OCI-LY3 (cell line): ENCODE measurements around the gene CLPSL1.

Experiments used
- H2AFZ ChIP-seq: fragments of 200-600, 300-600 bp; shearing (Covaris generic); 2 replicates; pipeline ENCODE4 v1.6.0; 2014; ENCODE audit warnings: antibody characterized with exemption, low read depth, low read length
- H3K27ac ChIP-seq: fragments of 200-600, 300-600 bp; sonication (generic); 2 replicates; pipeline ENCODE4 v1.5.1; 2014; ENCODE audit warnings: mild to moderate bottlenecking, low read length, moderate library complexity, mixed read lengths
- H3K27me3 ChIP-seq: fragments of 200-600, 300-600 bp; sonication (generic); 2 replicates; pipeline ENCODE4 v1.6.1; 2014; ENCODE audit warnings: low read depth, low read length, mixed read lengths
- H3K36me3 ChIP-seq: fragments of 200-600, 300-600 bp; sonication (generic); replicated peaks from 2 replicates; pipeline ENCODE3; 2014; ENCODE audit warnings: low read depth, low read length, mixed read lengths
- H3K4me1 ChIP-seq: fragments of 300-600, 200-600 bp; sonication (generic); 2 replicates; pipeline ENCODE4 v1.6.1; 2014; ENCODE audit warnings: low read length, mixed read lengths
- H3K4me2 ChIP-seq: fragments of 200-600, 300-600 bp; sonication (generic); 2 replicates; pipeline ENCODE4 v1.6.1; 2014; ENCODE audit warnings: low read length, mixed read lengths
- H3K4me3 ChIP-seq: fragments of 300-600, 200-600 bp; sonication (generic); 2 replicates; pipeline ENCODE4 v1.5.1; 2014; ENCODE audit warnings: antibody characterized with exemption, mild to moderate bottlenecking, low read length, moderate library complexity
- H3K79me2 ChIP-seq: fragments of 300-600, 200-600 bp; shearing (Covaris generic); 2 replicates; pipeline ENCODE4 v1.6.1; 2014; ENCODE audit warnings: mild to moderate bottlenecking, low read length, mixed read lengths
- H3K9ac ChIP-seq: fragments of 300-600, 200-600 bp; shearing (Covaris generic); 2 replicates; pipeline ENCODE4 v1.6.0; 2014; ENCODE audit warnings: mild to moderate bottlenecking, low read length, moderate library complexity
- H3K9me3 ChIP-seq: fragments of 200-600, 300-600 bp; shearing (Covaris generic); 2 replicates; pipeline ENCODE4 v1.6.1; 2014; ENCODE audit warnings: low read length, mixed read lengths; ENCODE audit not compliant: insufficient read depth
- H4K20me1 ChIP-seq: fragments of 200-600, 300-600 bp; sonication (generic); 2 replicates; pipeline ENCODE4 v1.6.1; 2016; ENCODE audit warnings: low read length, mixed read lengths; ENCODE audit not compliant: insufficient read depth
- EZH2phosphoT487 ChIP-seq: fragments of 200-600 bp; shearing (Covaris generic); IDR thresholded peaks from 2 replicates; pipeline ENCODE4 v1.6.1; 2018; ENCODE audit warnings: antibody characterized with exemption, mixed run types, low read depth
- TF ChIP-seq, protein P1 (sequence below): fragments of 200-600, 300-600 bp; sonication (generic); IDR thresholded peaks from 2 replicates; pipeline ENCODE4 v1.5.1; 2014; ENCODE audit warnings: antibody characterized with exemption, low read length, low read depth

CLPSL1 gene

DNA sequence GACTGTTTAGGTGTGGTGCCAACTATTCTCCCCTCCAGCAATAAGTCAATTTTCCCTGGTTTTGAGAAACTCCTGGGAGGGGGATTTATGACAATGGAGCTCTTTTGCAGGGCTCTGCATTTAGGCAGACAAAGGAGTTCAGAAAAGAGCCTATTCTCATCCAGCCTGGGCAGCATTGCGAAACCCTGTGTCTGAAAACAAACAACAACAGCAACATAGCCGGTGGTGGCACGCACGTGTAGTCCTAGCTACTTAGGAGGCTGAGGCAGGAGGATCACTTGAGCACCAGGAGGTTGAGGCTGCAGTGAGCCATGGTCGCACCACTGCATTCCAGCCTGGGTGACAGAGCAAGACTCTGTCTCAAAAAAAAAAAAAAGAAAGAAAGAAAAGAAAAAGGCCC lies 9.9 kb downstream of the CLPSL1 start:
- no peak overlapping the region for H2AFZ ChIP-seq
- no peaks in the 10 kb centered on the region for H3K9me3 ChIP-seq
- H3K9ac ChIP-seq, result no peak overlapping the region
- H3K36me3 ChIP-seq, result no peaks in the 10 kb centered on the region
- H3K4me2 ChIP-seq, result no peak overlapping the region
- TF ChIP-seq EZH2phosphoT487, result no peak
- TF ChIP-seq, protein P1, sequence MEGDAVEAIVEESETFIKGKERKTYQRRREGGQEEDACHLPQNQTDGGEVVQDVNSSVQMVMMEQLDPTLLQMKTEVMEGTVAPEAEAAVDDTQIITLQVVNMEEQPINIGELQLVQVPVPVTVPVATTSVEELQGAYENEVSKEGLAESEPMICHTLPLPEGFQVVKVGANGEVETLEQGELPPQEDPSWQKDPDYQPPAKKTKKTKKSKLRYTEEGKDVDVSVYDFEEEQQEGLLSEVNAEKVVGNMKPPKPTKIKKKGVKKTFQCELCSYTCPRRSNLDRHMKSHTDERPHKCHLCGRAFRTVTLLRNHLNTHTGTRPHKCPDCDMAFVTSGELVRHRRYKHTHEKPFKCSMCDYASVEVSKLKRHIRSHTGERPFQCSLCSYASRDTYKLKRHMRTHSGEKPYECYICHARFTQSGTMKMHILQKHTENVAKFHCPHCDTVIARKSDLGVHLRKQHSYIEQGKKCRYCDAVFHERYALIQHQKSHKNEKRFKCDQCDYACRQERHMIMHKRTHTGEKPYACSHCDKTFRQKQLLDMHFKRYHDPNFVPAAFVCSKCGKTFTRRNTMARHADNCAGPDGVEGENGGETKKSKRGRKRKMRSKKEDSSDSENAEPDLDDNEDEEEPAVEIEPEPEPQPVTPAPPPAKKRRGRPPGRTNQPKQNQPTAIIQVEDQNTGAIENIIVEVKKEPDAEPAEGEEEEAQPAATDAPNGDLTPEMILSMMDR, result no peak
- H3K27ac ChIP-seq, result no peak overlapping the region
- H3K79me2 ChIP-seq, result no peaks in the 10 kb centered on the region
- peaks cover 49% of the 10 kb centered on the region for H3K27me3 ChIP-seq
- no peaks in the 10 kb centered on the region for H3K4me1 ChIP-seq
- H3K4me3 ChIP-seq, result no peak overlapping the region
- H4K20me1 ChIP-seq, result no peaks in the 10 kb centered on the region

DNA sequence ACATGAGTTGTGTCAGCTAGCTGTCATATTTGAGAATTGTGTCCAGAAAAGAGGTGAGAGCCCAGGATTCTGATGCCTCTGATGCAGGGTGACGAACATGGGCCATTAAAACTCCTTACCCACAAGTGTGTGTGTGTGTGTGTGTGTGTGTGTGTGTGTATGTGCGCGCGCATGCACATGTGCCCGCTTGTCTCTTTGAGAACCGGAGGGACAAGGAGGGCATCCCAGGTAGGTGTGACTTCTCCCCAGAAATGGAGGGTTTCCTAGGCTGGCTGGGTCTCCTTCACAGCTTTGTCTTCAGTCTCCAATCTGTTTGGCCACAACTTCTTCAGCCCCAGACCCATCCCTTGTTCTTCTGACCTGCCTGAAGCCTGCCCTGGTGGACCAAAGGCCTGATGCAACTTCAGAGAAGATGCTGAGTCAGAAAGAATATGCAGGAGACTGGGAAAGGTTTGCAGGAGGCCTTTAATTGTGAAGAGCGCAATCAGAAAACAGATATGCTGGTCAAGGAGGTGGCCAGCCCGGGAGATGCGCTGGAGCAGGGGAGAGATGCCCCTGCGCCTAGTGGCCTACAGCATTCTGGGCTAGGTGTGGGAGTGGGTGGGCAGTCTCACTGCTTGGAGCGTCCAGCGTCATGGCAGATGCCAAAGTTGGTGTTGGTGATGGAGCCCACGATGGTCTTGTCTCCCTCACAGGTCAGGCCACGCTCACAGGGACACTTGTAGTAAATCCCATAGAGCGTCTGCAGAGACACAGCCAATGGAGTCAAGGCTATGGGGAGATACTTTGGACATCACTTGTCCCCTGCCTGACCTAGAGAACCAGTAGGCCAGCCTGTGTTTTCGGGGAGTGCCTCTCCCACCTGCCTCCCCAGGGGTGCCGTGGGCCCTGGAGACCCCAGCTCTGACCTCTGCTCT lies 14.0 kb downstream of the CLPSL1 start:
- H3K27me3 ChIP-seq, result peaks cover 21% of the 10 kb centered on the region
- no peak overlapping the region for H3K4me2 ChIP-seq
- no peak overlapping the region for H3K9ac ChIP-seq
- H4K20me1 ChIP-seq, result no peaks in the 10 kb centered on the region
- H3K9me3 ChIP-seq, result no peaks in the 10 kb centered on the region
- no peak overlapping the region for H3K27ac ChIP-seq
- TF ChIP-seq, protein P1, result no peak
- TF ChIP-seq EZH2phosphoT487, result no peak
- no peaks in the 10 kb centered on the region for H3K4me1 ChIP-seq
- H3K4me3 ChIP-seq, result no peak overlapping the region
- H2AFZ ChIP-seq, result no peak overlapping the region
- H3K36me3 ChIP-seq, result no peaks in the 10 kb centered on the region
- no peaks in the 10 kb centered on the region for H3K79me2 ChIP-seq

DNA sequence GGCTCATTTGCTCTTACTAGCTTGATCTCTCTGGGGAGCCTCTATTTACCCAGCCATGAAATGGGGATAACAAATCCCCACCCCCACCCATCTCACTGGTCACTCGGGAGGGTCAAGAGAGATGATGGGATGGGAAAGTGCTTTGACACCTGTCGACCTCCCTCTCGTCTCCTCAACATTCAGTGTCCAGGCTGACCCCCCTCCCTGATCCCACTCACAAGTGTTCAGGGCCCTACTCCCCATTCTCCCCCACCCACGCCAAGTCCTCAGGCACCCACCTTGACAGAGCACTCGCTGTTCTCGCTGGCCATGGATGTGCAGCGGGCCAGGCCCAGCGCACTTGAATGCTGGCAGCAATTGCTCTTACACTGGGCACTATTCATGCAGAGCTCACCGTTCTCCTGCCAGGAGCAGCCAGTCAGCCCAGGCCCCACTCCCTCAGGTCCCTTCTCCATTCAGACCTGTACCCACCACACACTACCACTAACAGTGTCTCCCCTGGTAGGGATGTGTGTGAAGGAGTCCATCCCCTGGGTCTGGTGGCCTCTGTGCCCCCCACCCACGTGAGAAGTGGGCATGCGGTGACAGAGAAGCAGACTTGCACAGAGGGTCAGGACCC lies 14.7 kb downstream of the CLPSL1 start:
- no peak overlapping the region for H3K4me3 ChIP-seq
- H3K9ac ChIP-seq, result no peak overlapping the region
- H3K36me3 ChIP-seq, result no peaks in the 10 kb centered on the region
- H3K9me3 ChIP-seq, result no peaks in the 10 kb centered on the region
- no peak overlapping the region for H3K27ac ChIP-seq
- no peak overlapping the region for H3K4me2 ChIP-seq
- no peaks in the 10 kb centered on the region for H3K79me2 ChIP-seq
- H4K20me1 ChIP-seq, result no peaks in the 10 kb centered on the region
- H3K27me3 ChIP-seq, result peaks cover 13% of the 10 kb centered on the region
- H2AFZ ChIP-seq, result no peak overlapping the region
- TF ChIP-seq, protein P1, result no peak
- TF ChIP-seq EZH2phosphoT487, result no peak
- no peaks in the 10 kb centered on the region for H3K4me1 ChIP-seq

DNA sequence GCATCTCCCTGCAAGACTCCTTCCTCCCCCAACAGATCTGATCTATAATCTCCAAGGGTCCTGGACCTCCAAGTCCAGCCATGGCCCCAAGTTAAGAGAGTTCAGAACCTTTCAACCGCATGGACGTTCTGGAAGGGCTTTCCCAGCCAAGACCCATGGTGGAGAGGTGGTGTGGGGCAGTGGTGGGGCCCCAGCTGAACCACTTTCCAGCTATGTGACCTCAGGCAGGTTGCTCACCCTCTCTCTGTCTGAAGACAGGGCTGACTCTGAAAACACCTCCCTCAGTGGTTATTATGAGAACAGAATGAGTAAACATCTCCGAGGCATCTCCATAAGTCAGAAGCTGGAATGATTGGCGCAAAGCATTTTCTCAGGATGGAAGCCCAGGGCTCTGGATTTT lies 15.4 kb downstream of the CLPSL1 start:
- no peak for TF ChIP-seq EZH2phosphoT487
- TF ChIP-seq, protein P1, result no peak
- H3K4me1 ChIP-seq, result no peaks in the 10 kb centered on the region

More for the DNA sequence above, 15.4 kb downstream of the CLPSL1 start:
- no peaks in the 10 kb centered on the region for H3K79me2 ChIP-seq
- H3K4me2 ChIP-seq, result no peak overlapping the region
- no peak overlapping the region for H2AFZ ChIP-seq
- H3K27ac ChIP-seq, result no peak overlapping the region
- no peaks in the 10 kb centered on the region for H4K20me1 ChIP-seq
- H3K27me3 ChIP-seq, result peaks cover 8% of the 10 kb centered on the region
- H3K4me3 ChIP-seq, result no peak overlapping the region
- H3K36me3 ChIP-seq, result no peaks in the 10 kb centered on the region
- no peaks in the 10 kb centered on the region for H3K9me3 ChIP-seq
- no peak overlapping the region for H3K9ac ChIP-seq
